GM23248 (cell line): ENCODE data around the gene TP53TG5.

Experiments used
- EZH2 ChIP-seq: fragments of 200-600 bp; sonication (generic); IDR thresholded peaks from 2 replicates; pipeline ENCODE4 v1.6.1; 2018; ENCODE audit warnings: antibody characterized with exemption, mild to moderate bottlenecking; ENCODE audit not compliant: insufficient read depth, poor library complexity, severe bottlenecking
- EZH2phosphoT487 ChIP-seq: fragments of 200-600 bp; sonication (generic); IDR thresholded peaks from 2 replicates; pipeline ENCODE4 v1.6.1; 2018; ENCODE audit warnings: antibody characterized with exemption, moderate library complexity, mild to moderate bottlenecking, low read depth; ENCODE audit not compliant: insufficient read depth

DNA sequence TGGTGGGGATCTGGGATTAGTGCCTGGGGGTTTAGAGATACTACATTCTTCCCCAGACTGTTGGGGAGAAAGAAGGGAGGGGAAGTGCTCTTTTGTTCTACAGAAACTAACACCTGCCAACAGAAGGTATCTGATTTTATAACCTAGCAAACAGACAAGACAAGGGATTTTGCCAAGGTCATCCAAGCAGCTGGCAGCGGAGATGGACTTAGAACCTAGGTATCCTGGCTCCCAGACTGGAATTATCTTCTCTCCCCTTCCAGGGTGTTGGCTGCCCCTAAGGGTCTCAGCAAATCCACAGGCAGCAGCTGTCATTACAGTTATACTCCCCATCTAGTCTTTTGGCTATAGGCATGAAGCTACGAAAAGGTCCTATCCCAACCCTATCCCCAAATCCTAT is 38.3 kb downstream of the TP53TG5 start:
- TF ChIP-seq EZH2 (no peak), EZH2phosphoT487 (no peak)
